H1 (cell line): Measurements from ENCODE around the gene CST1.
"Not testable (repeated sequence)": the region's sequence is repeated elsewhere in the genome, so short reads cannot be mapped to it uniquely, and the experiment has no call there.

Experiments
- JUND ChIP-seq: IDR thresholded peaks from 2 replicates; pipeline ENCODE4 v1.6.1; 2011; ENCODE audit warnings: mild to moderate bottlenecking, improper control_type of control experiment, low read length
- POLR2A ChIP-seq, 2 experiments: IDR thresholded peaks; 1 replicate in 1 of 2; 2 replicates in 1 of 2; pipeline ENCODE4 v1.6.1; 2011; ENCODE audit warnings: low read depth in 2 of 2, low read length in 2 of 2, mild to moderate bottlenecking in 2 of 2; ENCODE audit errors: control extremely low read depth in 1 of 2
- POLR2AphosphoS5 ChIP-seq: IDR thresholded peaks from 2 replicates; pipeline ENCODE4 v1.6.1; 2011; ENCODE audit warnings: low read depth, low read length
- SP1 ChIP-seq: IDR thresholded peaks from 2 replicates; pipeline ENCODE4 v1.6.1; 2011; ENCODE audit warnings: low read depth, low read length
- ZNF274 ChIP-seq: IDR thresholded peaks from 2 replicates; pipeline ENCODE4 v1.7.0; 2012; ENCODE audit warnings: low read length, borderline replicate concordance; ENCODE audit errors: extremely low read depth
- TF ChIP-seq, protein P1 (sequence below), 3 experiments: IDR thresholded peaks; 1 replicate in 2 of 3; 2 replicates in 1 of 3; pipeline versions ENCODE4 v1.5.1 to v1.6.1; 2011; ENCODE audit warnings: low read length in 3 of 3, mild to moderate bottlenecking in 3 of 3, inconsistent platforms in 2 of 3, low read depth in 1 of 3, moderate library complexity in 1 of 3; ENCODE audit not compliant: insufficient read depth in 1 of 3; ENCODE audit errors: control extremely low read depth in 1 of 3
- TF ChIP-seq, protein P2 (sequence below): IDR thresholded peaks from 2 replicates; pipeline ENCODE4 v1.6.1; 2012; ENCODE audit warnings: inconsistent platforms

GRCh38 chr20:23756792-23757191 is 6.1 kb upstream of the CST1 start:
- TF ChIP-seq, protein P1, sequence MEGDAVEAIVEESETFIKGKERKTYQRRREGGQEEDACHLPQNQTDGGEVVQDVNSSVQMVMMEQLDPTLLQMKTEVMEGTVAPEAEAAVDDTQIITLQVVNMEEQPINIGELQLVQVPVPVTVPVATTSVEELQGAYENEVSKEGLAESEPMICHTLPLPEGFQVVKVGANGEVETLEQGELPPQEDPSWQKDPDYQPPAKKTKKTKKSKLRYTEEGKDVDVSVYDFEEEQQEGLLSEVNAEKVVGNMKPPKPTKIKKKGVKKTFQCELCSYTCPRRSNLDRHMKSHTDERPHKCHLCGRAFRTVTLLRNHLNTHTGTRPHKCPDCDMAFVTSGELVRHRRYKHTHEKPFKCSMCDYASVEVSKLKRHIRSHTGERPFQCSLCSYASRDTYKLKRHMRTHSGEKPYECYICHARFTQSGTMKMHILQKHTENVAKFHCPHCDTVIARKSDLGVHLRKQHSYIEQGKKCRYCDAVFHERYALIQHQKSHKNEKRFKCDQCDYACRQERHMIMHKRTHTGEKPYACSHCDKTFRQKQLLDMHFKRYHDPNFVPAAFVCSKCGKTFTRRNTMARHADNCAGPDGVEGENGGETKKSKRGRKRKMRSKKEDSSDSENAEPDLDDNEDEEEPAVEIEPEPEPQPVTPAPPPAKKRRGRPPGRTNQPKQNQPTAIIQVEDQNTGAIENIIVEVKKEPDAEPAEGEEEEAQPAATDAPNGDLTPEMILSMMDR (IDR thresholded peaks at IDR 0.05; ENCODE audit: control extremely low read depth in 1 of 3, insufficient read depth in 1 of 3, low read depth in 1 of 3, low read length in 3 of 3): not testable (repeated sequence)
- TF ChIP-seq, protein P2, sequence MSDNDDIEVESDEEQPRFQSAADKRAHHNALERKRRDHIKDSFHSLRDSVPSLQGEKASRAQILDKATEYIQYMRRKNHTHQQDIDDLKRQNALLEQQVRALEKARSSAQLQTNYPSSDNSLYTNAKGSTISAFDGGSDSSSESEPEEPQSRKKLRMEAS: not testable (repeated sequence)
- not testable (repeated sequence) for TF ChIP-seq ZNF274; JUND; POLR2A (IDR thresholded peaks at IDR 0.05; ENCODE audit: control extremely low read depth in 1 of 2, low read depth in 2 of 2, low read length in 2 of 2)
- TF ChIP-seq POLR2AphosphoS5 (peak; percentile 77), SP1 (peak; percentile 59; the same call in 1 of the 2 replicates)
